KOPT-K1 (cell line): Measurements from ENCODE around the gene SH3TC2.

Source experiments
- H3K27ac ChIP-seq: fragments of 200-600 bp; sonication (generic); 2 replicates; pipeline ENCODE4 v1.5.1; 2016; ENCODE audit warnings: antibody characterized with exemption, mild to moderate bottlenecking, low read depth, low read length; ENCODE audit not compliant: poor library complexity, severe bottlenecking
- H3K36me3 ChIP-seq: fragments of 200-600 bp; sonication (generic); 2 replicates; pipeline ENCODE4 v1.5.1; 2017; ENCODE audit warnings: antibody characterized with exemption, mild to moderate bottlenecking, low read length, moderate library complexity; ENCODE audit not compliant: insufficient read depth
- H3K9me3 ChIP-seq: fragments of 200-600 bp; sonication (generic); 2 replicates; pipeline ENCODE4 v1.5.1; 2017; ENCODE audit warnings: antibody characterized with exemption, low read length, mild to moderate bottlenecking; ENCODE audit not compliant: insufficient read depth, poor library complexity, severe bottlenecking

SH3TC2 gene

GRCh38 chr5:149005077-149005892 is 57.6 kb downstream of the SH3TC2 start:
- Histone ChIP-seq H3K36me3 (no peaks in the 10 kb centered on the region), H3K9me3 (no peaks in the 10 kb centered on the region), H3K27ac (no peak overlapping the region)

- H3K27ac ChIP-seq, result no peak overlapping the region
- H3K9me3 ChIP-seq, result no peaks in the 10 kb centered on the region
- H3K36me3 ChIP-seq, result no peaks in the 10 kb centered on the region
These were observed 58.3 kb downstream of the SH3TC2 start for GRCh38 chr5:149004559-149004958.

GRCh38 chr5:149002761-149003689 is 59.8 kb downstream of the SH3TC2 start:
- H3K27ac ChIP-seq, result no peak overlapping the region
- no peaks in the 10 kb centered on the region for H3K9me3 ChIP-seq

GRCh38 chr5:149002053-149002452 is 60.8 kb downstream of the SH3TC2 start:
- no peaks in the 10 kb centered on the region for H3K36me3 ChIP-seq
- no peaks in the 10 kb centered on the region for H3K9me3 ChIP-seq
- H3K27ac ChIP-seq, result no peak overlapping the region

More at GRCh38 chr5:149002761-149003689, 59.8 kb downstream of the SH3TC2 start:
- H3K36me3 ChIP-seq, result no peaks in the 10 kb centered on the region

- no peaks in the 10 kb centered on the region for H3K36me3 ChIP-seq
- no peak overlapping the region for H3K27ac ChIP-seq
These were observed 61.7 kb downstream of the SH3TC2 start for GRCh38 chr5:149001162-149001561.

GRCh38 chr5:148999741-149000140 is 63.1 kb downstream of the SH3TC2 start:
- no peaks in the 10 kb centered on the region for H3K9me3 ChIP-seq
- H3K27ac ChIP-seq, result no peak overlapping the region
- H3K36me3 ChIP-seq, result no peaks in the 10 kb centered on the region

More at GRCh38 chr5:149001162-149001561, 61.7 kb downstream of the SH3TC2 start:
- no peaks in the 10 kb centered on the region for H3K9me3 ChIP-seq

- no peaks in the 10 kb centered on the region for H3K36me3 ChIP-seq
- H3K27ac ChIP-seq, result no peak overlapping the region
These were observed 64.6 kb downstream of the SH3TC2 start for GRCh38 chr5:148998174-148998797.

GRCh38 chr5:148996270-148996669 is 66.6 kb downstream of the SH3TC2 start:
- Histone ChIP-seq H3K9me3 (no peaks in the 10 kb centered on the region), H3K36me3 (no peaks in the 10 kb centered on the region)

More at GRCh38 chr5:148998174-148998797, 64.6 kb downstream of the SH3TC2 start:
- H3K9me3 ChIP-seq, result no peaks in the 10 kb centered on the region

GRCh38 chr5:148995791-148996190 is 67.1 kb downstream of the SH3TC2 start:
- H3K27ac ChIP-seq, result no peak overlapping the region
- no peaks in the 10 kb centered on the region for H3K9me3 ChIP-seq
- no peaks in the 10 kb centered on the region for H3K36me3 ChIP-seq

More at GRCh38 chr5:148996270-148996669, 66.6 kb downstream of the SH3TC2 start:
- no peak overlapping the region for H3K27ac ChIP-seq

GRCh38 chr5:148993283-148993936 is 69.5 kb downstream of the SH3TC2 start:
- H3K9me3 ChIP-seq, result no peaks in the 10 kb centered on the region
- no peak overlapping the region for H3K27ac ChIP-seq

GRCh38 chr5:148992265-148992664 is 70.6 kb downstream of the SH3TC2 start:
- H3K27ac ChIP-seq, result no peak overlapping the region
- no peaks in the 10 kb centered on the region for H3K36me3 ChIP-seq

More at GRCh38 chr5:148993283-148993936, 69.5 kb downstream of the SH3TC2 start:
- H3K36me3 ChIP-seq, result no peaks in the 10 kb centered on the region

GRCh38 chr5:148991566-148991965 is 71.3 kb downstream of the SH3TC2 start:
- no peak overlapping the region for H3K27ac ChIP-seq
- H3K9me3 ChIP-seq, result no peaks in the 10 kb centered on the region
- no peaks in the 10 kb centered on the region for H3K36me3 ChIP-seq

More at GRCh38 chr5:148992265-148992664, 70.6 kb downstream of the SH3TC2 start:
- H3K9me3 ChIP-seq, result no peaks in the 10 kb centered on the region

GRCh38 chr5:148990817-148991216 is 72.0 kb downstream of the SH3TC2 start:
- Histone ChIP-seq H3K9me3 (no peaks in the 10 kb centered on the region), H3K27ac (no peak overlapping the region), H3K36me3 (no peaks in the 10 kb centered on the region)

GRCh38 chr5:148989567-148989966 is 73.3 kb downstream of the SH3TC2 start:
- no peak overlapping the region for H3K27ac ChIP-seq
- H3K9me3 ChIP-seq, result no peaks in the 10 kb centered on the region
- H3K36me3 ChIP-seq, result no peaks in the 10 kb centered on the region
